ENCODE measurements around the gene HSD17B1.
A peak's percentile ranks its signal among the peaks of the same experiment; 100 is the strongest.
"Not testable (repeated sequence)": the region's sequence is repeated elsewhere in the genome, so short reads cannot be mapped to it uniquely, and the experiment has no call there.

Gene HSD17B1

DNA sequence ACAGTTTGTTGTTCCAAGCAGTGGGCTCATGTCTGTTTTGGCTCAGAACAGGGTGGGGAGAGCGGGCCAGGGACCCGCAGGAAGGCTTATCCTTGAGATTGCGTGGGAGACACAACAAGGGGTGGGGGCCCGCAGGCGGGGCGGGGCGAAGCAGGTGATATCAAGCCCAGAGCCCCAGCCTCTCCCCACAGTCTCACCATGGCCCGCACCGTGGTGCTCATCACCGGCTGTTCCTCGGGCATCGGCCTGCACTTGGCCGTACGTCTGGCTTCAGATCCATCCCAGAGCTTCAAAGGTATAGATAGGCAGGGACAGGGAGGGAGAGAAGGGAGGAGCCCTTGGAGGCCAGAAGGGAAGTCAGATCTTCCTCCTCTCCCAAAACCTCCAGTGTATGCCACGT, at the start of gene HSD17B1:
Gene HSD17B1 (plus strand): TSS at position 188 of the 400 bp plus-strand sequence. CDS start 11 bp downstream, at position 199.
- not testable (repeated sequence) for DNase-seq

GRCh38 chr17:42502926-42503325, 49.8 kb upstream of the HSD17B1 start:
- DNase-seq = no peak

DNA sequence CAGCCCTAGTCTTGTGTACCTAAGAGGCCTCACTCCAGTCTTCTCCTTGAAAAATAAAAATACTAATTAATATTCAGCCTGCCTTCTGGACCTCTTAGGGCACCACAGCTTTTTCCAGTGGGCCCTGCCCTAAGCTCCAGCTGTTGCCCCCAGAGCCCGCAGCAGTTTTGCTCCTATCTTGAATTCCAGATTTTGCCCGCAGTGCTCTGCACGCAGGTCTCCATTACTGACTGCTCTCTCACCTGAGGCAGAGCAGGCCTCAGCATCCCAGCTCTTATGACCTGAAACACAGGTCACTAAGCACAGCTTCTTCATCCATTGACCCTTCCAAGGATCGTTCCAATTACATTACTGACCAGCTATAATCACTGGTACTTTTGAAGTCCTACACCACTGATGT, 45.1 kb upstream of the HSD17B1 start:
- no peak for DNase-seq

GRCh38 chr17:42508426-42509165, 44.1 kb upstream of the HSD17B1 start:
- no peak for DNase-seq

DNA sequence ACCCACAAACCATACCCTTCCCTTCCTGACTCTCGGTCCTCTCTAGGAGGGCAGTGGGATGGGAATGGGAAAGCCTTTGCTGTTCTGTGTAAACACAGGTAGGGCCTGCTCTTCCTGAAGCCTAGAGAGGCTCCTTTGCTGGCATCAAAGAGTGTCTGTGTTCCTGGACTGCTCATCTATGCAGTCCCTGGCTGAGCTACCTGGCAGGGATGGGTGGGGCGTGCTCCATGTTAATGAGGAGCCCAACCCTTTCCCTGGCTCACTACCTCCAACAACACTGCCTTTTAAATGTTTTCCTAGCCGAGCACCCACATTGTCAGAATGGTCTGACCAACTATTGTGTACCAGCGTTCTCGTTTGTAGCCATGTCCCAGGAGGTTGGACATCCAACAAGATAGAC, 43.3 kb upstream of the HSD17B1 start:
- no peak for DNase-seq

DNA sequence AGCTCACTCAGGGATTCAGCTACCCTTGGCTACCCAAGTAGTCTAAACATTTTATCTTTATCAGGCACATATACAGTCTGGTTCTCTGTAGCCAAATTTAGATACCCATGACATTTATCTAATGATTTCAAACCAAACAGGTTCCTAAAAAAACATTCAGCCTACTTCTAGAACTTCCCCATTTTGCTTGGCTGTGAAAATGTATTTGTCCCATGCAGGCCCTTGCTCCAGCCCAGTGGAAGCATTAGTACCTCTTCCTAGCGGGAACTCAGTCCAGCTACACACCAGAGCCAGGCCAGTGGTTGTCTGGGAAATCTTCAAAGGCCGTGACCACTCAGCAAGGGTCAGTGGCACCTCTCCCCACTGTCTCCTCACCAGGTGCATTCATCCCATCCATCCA, 42.9 kb upstream of the HSD17B1 start:
- DNase-seq = no peak

DNA sequence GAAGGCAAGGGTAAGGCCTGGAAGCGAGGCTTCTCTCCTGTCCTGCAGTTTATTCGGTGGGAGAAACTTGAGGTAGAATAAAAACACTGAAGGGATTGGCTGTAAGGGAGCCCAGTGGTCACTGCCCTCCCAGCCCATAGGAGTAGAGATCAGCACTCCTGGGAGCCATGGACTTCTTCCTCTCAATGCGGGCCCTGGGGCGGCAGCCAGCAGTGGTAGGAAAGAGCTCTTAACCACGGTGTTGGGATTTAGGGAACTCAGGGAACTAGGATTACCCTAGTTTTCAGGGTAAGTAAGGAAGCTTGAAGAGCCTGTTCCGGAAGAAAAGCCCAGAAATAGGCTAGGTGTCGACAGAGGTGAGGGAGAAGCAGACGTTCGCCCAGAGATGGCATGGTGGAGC, 40.5 kb upstream of the HSD17B1 start:
- no peak for DNase-seq

DNA sequence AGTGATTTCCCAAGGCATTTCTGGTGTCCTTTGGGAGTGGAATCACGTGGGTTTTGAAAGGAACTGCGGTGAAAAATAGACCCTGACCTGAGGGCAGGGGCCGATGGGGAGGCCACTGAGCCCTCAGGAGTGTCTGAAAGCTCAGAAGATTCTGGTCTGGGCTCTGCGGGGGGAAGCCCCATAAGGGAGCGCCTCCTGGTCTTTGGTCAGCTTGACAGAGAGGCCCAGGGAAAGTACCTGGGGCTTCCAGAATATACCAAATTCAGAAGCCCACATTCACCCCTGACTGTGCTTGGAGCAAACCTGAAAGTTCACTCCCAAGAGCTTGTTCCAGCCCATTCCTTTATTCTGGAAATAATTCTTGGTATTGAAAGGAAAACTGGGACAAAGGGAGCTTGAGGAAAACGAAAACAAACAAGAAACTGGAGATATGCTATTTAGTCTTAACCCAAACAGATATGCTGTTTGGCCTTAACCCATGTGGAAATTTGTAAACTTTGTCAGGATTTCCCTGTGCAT, 39.9 kb upstream of the HSD17B1 start:
- peak; percentile 39 to 62 (median 53) for DNase-seq

DNA sequence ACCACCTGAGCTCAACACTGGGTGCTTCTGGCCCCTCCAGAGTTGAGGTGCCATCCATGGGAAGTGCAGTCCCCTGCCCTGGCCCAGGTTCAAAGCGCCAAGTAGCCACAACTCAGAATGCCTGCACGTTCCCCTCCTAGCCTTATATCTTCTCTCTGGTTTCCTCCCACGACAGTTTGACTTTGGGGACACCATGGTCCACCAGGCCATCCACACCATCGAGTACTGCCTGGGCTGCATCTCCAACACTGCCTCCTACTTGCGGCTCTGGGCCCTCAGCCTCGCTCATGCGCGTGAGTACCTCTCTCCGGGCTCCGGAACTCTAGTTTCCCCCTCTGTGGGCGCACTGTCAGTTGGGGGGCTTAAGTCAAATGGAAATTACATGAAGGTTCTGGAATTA, 39.0 kb upstream of the HSD17B1 start:
- no peak for DNase-seq

DNA sequence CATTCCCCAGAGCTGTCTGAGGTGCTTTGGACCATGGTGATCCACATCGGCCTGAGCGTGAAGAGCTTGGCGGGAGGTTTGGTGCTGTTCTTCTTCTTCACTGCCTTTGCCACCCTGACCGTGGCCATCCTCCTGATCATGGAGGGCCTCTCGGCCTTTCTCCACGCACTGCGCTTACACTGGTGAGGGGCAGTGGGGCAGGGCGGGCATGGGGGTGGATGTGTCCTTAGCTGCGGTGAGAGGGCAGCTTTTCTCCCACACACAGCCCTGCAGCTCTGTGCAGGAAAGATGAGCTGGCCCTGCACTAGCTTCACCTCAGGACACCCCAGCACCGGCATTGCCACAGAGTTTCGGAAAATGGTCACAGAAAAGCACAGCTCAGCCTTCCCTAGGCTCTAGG, 38.4 kb upstream of the HSD17B1 start:
- no peak for DNase-seq

DNA sequence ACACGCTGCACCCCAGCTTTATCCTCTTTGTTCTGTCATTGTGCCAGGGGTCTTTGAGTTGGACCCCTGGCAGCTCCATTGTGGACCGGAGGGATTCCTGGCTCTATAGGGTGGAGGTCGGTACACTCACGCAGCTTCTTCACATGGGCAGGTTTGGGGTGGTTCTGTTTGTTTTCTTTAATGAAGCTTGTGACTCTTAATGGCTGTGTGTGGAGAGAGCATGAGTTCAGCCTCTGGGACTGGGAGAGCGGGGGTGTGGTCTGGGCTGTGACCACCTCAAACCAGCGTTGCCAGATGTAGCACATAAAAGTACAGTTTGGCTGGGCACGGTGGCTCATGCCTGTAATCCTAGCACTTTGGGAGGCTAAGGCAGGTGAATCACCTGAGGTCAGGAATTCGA, 37.9 kb upstream of the HSD17B1 start:
- DNase-seq = no peak

DNA sequence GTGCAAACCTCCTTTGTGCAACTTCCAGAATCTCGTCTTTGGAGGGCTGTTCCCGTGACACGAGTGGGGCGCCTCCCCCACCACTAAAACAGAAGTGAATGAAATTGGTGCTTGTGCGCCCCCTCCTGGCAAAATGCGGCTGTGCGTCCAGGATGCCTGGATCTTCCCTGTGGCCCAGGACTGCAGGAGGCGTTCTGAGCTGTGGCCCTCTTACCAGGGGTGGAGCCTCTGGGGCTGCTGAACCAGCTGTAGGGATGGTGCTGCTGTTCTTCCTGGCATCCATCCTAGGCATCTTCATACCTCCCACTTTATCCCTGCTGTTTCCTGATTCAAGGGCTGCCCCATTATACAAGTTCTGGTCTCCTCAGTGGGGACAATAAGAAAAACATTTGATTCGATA, 35.2 kb upstream of the HSD17B1 start:
- DNase-seq = peak; percentile 93 to 95 (median 94)

DNA sequence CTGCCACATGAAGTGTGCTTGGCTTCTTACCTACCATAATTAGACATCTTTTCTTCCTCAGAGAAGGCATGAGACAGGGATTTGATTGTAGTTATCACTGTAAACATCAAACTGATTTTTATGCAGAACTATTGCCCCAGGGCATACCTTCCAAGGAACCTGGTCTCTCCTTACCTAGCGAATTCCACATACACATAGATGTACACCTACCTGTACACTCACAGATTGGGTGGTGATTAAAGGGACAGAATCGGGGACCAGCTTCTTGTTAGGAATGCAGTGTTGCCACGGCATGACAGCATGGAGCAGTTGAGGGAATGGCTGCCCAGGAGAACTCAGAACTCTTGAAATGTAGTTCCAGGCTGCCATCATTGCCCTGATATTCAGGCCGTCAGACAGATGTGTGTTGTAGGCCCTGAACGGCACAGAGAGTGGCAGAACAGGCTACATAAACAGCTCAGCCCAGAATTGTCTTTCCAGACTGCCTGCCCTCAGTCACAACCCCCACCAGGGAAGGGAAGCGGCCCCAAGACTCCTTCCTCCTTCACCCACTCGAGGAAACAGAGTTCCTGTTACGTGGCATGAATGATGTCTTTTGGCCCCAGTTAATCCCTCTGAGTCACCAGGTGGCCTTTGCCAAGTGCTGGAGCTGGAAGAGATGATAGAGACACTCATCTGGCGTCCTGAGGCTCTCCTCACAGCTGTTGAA, 34.5 kb upstream of the HSD17B1 start:
- DNase-seq = peak; percentile 94 to 98 (median 96)

DNA sequence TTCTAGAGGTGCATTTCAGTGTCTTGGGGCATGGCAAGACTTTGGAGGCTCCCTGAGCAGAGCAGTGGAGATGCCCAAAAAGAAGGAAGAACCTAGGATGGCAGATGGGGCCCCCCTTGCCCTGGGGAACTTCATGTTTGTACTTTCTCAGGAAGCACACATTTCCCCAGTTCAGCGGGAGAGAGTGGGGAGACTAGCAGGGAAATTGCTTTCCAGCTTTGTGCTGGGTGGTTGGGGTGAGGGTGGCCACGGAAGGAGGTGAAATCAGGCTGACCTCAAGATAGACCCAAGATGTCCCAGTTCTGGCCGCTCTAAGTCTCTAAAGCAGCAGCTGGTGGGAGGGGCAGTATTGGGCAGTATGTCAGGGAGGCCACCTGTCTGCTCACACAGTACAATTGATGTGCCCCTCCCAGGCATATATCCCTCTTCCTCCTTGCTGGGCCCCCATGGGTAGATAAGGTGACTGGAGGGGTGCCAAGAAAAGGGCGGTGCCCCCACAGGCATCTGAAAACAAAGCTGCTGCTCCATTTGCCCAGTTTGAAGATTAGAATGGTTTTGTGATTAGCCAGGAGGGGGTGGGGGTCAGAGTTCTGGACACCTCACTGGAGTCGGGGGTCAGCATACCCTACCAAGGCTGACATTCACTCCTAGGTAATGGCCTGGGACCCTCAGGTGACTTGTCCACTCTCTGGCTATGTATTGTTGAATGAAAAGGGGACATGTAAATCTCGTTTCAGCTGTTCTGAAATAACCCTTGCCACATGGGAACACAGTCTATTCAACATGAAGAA, 33.8 kb upstream of the HSD17B1 start:
- no peak for DNase-seq

GRCh38 chr17:42519546-42520491, 32.9 kb upstream of the HSD17B1 start:
- DNase-seq = peak; percentile 59 to 71 (median 69)

GRCh38 chr17:42520540-42520951, 32.2 kb upstream of the HSD17B1 start:
- peak in 2 of 3 donors; percentile 5 to 32 for DNase-seq

GRCh38 chr17:42521036-42521435, 31.7 kb upstream of the HSD17B1 start:
- DNase-seq = peak in 1 of 3 donors; percentile 13

DNA sequence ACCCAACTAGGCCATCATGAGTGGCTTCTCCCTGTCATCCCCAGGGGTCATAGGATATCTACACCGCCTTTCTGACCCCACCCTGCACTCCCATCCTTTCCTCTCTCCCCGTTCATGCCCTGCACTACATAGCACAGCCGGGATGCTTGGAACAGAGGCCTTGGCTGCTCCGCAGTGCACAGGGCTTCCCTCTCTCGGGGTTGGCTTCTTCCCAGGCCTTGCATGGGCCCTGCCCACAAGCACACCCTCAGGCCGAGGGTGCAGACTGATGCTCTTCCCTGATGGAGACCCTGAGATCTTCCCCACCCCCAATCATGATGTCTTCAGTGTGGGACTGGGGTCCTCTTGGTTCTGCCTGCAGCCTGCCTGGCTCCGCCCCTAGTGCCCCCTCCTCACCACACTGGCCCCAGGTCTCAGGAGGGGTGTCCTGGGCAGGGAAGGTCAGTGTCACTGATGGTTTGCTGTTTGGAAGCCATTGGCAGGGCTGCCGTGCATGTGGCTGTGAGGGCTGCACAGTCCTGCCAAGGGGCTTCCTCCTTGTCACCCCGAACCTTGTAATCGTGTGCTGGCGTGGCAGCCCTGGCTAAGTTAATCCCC, 31.0 kb upstream of the HSD17B1 start:
- DNase-seq = no peak

DNA sequence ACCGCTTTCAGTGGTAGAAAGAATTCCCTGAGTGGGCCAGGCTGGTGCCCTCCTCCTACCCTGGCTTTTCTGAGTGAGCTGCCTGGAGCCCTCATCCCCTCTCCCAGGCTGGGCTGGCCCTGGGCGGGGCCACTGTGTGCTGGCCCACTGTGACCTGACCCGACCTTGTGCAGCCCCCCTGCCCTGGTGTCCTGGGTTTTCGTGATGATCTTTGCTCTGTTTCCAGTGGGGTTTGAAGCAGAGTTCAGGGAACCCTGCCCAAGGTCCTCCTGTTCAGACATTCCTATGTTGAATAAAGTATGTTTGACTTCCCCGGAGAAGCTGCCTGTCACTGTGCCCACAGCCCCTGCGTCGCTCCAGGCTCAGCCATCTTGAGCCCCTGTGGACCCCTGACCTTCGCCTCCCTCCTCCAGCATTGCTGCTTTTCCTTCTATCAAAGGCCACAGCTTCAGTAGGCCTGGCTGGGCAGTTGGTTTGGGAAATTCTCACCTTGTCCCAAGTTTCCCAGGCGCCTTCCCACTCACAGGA, 30.4 kb upstream of the HSD17B1 start:
- DNase-seq = no peak

DNA sequence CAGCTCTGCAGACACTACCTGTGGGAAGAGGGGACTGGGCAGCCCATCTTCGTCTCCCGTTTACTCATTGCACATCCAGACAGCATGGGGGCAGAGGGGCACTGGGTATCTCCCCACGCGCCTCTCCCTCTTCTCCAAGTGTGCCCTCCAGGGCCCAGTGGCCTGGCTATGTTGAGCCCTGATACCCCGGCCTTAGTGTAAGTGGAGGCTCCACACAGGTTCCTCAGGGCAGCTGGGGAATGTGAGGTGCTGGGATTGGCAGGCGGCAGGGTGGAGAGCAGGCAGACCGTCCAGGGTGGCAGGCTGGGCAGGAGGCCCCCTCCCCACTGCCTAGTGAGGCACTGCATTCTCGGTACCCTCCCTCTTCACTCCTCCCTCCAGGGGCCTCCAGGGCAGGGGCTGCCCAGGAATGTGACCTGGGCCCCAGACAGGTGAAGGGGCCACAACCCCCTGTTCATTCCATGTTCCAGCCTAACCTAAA, 29.9 kb upstream of the HSD17B1 start:
- DNase-seq = no peak

GRCh38 chr17:42525221-42525620, 27.5 kb upstream of the HSD17B1 start:
- no peak for DNase-seq

Data from suppressor macrophage treated with lipopolysaccharide for 1 hour (primary cell).